IMR-90 (cell line): ENCODE measurements around the gene ZNF407. TPM values are rescaled to one million over a fixed set of nuclear protein-coding genes. Genes with fewer than 3 reads are reported as not detected.
A peak's percentile ranks its signal among the peaks of the same experiment; 100 is the strongest.

Experiments
- ATAC-seq: fragments of 200-7000 bp; cut with Tn5 transposase; 2 replicates; pipeline ENCODE4 v1.9.1; 2020; ENCODE audit warnings: low read depth, mild to moderate bottlenecking, moderate library complexity
- BruUV-seq: library from RNA; stranded (reverse); fragments of 400-500 nt; replicated peaks from 2 replicates; lab custom pipeline; 2021; lab: Mats Ljungman, UMichigan
- CTCF ChIA-PET: fragments of 300-600 bp; formaldehyde crosslinking; extraction: SDS; loops from one replicate; lab custom pipeline; 2021; ENCODE audit warnings: antibody characterized with exemption; lab: Yijun Ruan, JAX
- POLR2A ChIA-PET: fragments of 300-600 bp; sonication (Branson Sonifier 250); formaldehyde crosslinking; loops from one replicate; lab custom pipeline; 2022; ENCODE audit warnings: antibody characterized with exemption; ENCODE audit not compliant: unreplicated experiment; lab: Charles Lee
- DNase-seq: peaks from one replicate; pipeline ENCODE4 v3.0.0; 2013
- H2AFZ ChIP-seq: replicated peaks from 2 replicates; pipeline ENCODE3; 2013; ENCODE audit warnings: low read length, mild to moderate bottlenecking; ENCODE audit not compliant: poor library complexity
- H2AK5ac ChIP-seq: 2 replicates; pipeline ENCODE4 v1.6.1; 2013; ENCODE audit warnings: low read depth, low read length, inconsistent platforms
- H2AK9ac ChIP-seq: replicated peaks from 2 replicates; pipeline ENCODE3; 2013; ENCODE audit warnings: mild to moderate bottlenecking, low read depth, low read length, moderate library complexity; ENCODE audit not compliant: poor library complexity
- H2BK120ac ChIP-seq: 2 replicates; pipeline ENCODE4 v1.6.1; 2013; ENCODE audit warnings: low read depth, low read length, inconsistent platforms
- H2BK15ac ChIP-seq: 3 replicates; pipeline ENCODE4 v1.6.1; 2013; ENCODE audit warnings: low read depth, low read length, inconsistent platforms
- H2BK20ac ChIP-seq: 2 replicates; pipeline ENCODE4 v1.6.1; 2013; ENCODE audit warnings: low read depth, mild to moderate bottlenecking, inconsistent platforms, low read length, moderate library complexity
- H2BK5ac ChIP-seq: 2 replicates; pipeline ENCODE4 v1.6.1; 2013; ENCODE audit warnings: mild to moderate bottlenecking, low read depth, low read length, inconsistent platforms; ENCODE audit not compliant: poor library complexity, severe bottlenecking
- H3K14ac ChIP-seq: replicated peaks from 2 replicates; pipeline ENCODE4 v1.6.1; 2013; ENCODE audit warnings: low read depth, low read length, inconsistent platforms
- H3K18ac ChIP-seq: 2 replicates; pipeline ENCODE4 v1.6.1; 2013; ENCODE audit warnings: low read depth, low read length, control low read depth
- H3K23ac ChIP-seq: 2 replicates; pipeline ENCODE4 v1.6.1; 2013; ENCODE audit warnings: low read depth, low read length, inconsistent platforms
- H3K27ac ChIP-seq: 2 replicates; pipeline ENCODE4 v1.5.1; 2013; ENCODE audit warnings: mild to moderate bottlenecking, control low read depth, low read length; ENCODE audit not compliant: insufficient read depth
- H3K27me3 ChIP-seq: 2 replicates; pipeline ENCODE4 v1.6.1; 2013; ENCODE audit warnings: low read length; ENCODE audit not compliant: control insufficient read depth, insufficient read depth
- H3K36me3 ChIP-seq: 2 replicates; pipeline ENCODE4 v1.6.1; 2013; ENCODE audit warnings: low read length, mixed read lengths; ENCODE audit not compliant: control insufficient read depth, insufficient read depth
- H3K4ac ChIP-seq: 2 replicates; pipeline ENCODE4 v1.6.1; 2013; ENCODE audit warnings: low read depth, low read length, inconsistent platforms
- H3K4me1 ChIP-seq: 2 replicates; pipeline ENCODE4 v1.6.1; 2013; ENCODE audit warnings: low read length, mixed read lengths; ENCODE audit not compliant: control insufficient read depth, insufficient read depth
- H3K4me2 ChIP-seq: 2 replicates; pipeline ENCODE4 v1.6.1; 2013; ENCODE audit warnings: low read depth, mild to moderate bottlenecking, control low read depth, low read length, moderate library complexity
- H3K4me3 ChIP-seq: 2 replicates; pipeline ENCODE4 v1.5.1; 2013; ENCODE audit warnings: low read depth, mild to moderate bottlenecking, control low read depth, low read length, moderate library complexity; ENCODE audit not compliant: insufficient read depth
- H3K56ac ChIP-seq: 2 replicates; pipeline ENCODE4 v1.6.1; 2013; ENCODE audit warnings: low read length, inconsistent platforms; ENCODE audit not compliant: insufficient read depth; ENCODE audit errors: extremely low read depth
- H3K79me1 ChIP-seq, 2 experiments: 2 replicates each; pipeline ENCODE4 v1.6.1; 2013; ENCODE audit warnings: low read length in 2 of 2, inconsistent platforms in 1 of 2, low read depth in 1 of 2
- H3K9ac ChIP-seq: 2 replicates; pipeline ENCODE4 v1.6.1; 2013; ENCODE audit warnings: low read depth, low read length, control low read depth
- H3K9me1 ChIP-seq: 2 replicates; pipeline ENCODE4 v1.6.1; 2013; ENCODE audit warnings: low read length, inconsistent platforms; ENCODE audit not compliant: insufficient read depth
- H3K9me3 ChIP-seq: 2 replicates; pipeline ENCODE4 v1.6.1; 2013; ENCODE audit warnings: low read length; ENCODE audit not compliant: control insufficient read depth, insufficient read depth
- H4K20me1 ChIP-seq: 2 replicates; pipeline ENCODE4 v1.6.1; 2013; ENCODE audit warnings: low read length, inconsistent platforms; ENCODE audit not compliant: insufficient read depth
- H4K5ac ChIP-seq: 2 replicates; pipeline ENCODE4 v1.6.1; 2013; ENCODE audit warnings: mild to moderate bottlenecking, low read depth, low read length, control low read depth
- H4K8ac ChIP-seq, 2 experiments: 2 replicates each; pipeline ENCODE4 v1.6.1; 2013; ENCODE audit warnings: low read depth in 2 of 2, low read length in 2 of 2, control low read depth in 1 of 2, inconsistent platforms in 1 of 2
- H4K91ac ChIP-seq: 2 replicates; pipeline ENCODE4 v1.6.1; 2013; ENCODE audit warnings: low read depth, low read length, inconsistent platforms; ENCODE audit not compliant: insufficient read depth
- BHLHE40 ChIP-seq: fragments of 150-350 bp; IDR thresholded peaks from 2 replicates; pipeline ENCODE4 v1.6.1; 2016; ENCODE audit warnings: mild to moderate bottlenecking, low read depth, low read length
- CEBPB ChIP-seq: IDR thresholded peaks from 2 replicates; pipeline ENCODE4 v1.6.1; 2012; ENCODE audit warnings: low read depth, low read length, improper control_type of control experiment
- FOS ChIP-seq: fragments of 150-350 bp; IDR thresholded peaks from 2 replicates; pipeline ENCODE4 v1.6.1; 2016; ENCODE audit warnings: low read depth, low read length
- WGBS, 2 experiments: methylation state at CpG; one replicate each; pipeline versions ENCODE4 v1.1.5 to v1.1.7; 2013; ENCODE audit warnings: missing lambda C conversion rate in 2 of 2; ENCODE audit not compliant: insufficient read length in 1 of 2; ENCODE audit errors: extremely low coverage in 2 of 2; 5-methylcytosine and 5-hydroxymethylcytosine counted together
- dilution Hi-C: fragments of 300-500 bp; cut with HindIII; formaldehyde crosslinking; loops from one replicate; pipeline ENCODE4 v1.14.3; 2018; ENCODE audit warnings: low sequenced_read_pairs; ENCODE audit not compliant: unreplicated experiment
- in situ Hi-C: fragments of 300-500 bp; cut with MboI; formaldehyde crosslinking; loops from 3 replicates; pipeline ENCODE4 v1.14.3; 2019; ENCODE audit warnings: low sequenced_read_pairs, inconsistent platforms, mixed read lengths
- intact Hi-C: fragments of 100-400 bp; cut with micrococcal nuclease; formaldehyde crosslinking; loops from 2 replicates; pipeline ENCODE4 v1.10.0; 2022
- polyA plus RNA-seq, 3 experiments: library from polyadenylated mRNA; depleted of rRNA; stranded (reverse); fragments of >200 nt; gene quantifications; 2 replicates each; pipeline ENCODE4 v1.2.3, GENCODE V29; 2012; ENCODE audit warnings: low replicate concordance in 1 of 3
- total RNA-seq: library from RNA; depleted of rRNA; stranded (reverse); fragments of >200 nt; gene quantifications from 2 replicates; pipeline ENCODE4 v1.2.3, GENCODE V29; 2012

Gene ZNF407
- total and polyA plus RNA-seq, 2 of the 4 experiments (the other 2 are of a cell fraction): 3.1 to 20.1 TPM

DNA sequence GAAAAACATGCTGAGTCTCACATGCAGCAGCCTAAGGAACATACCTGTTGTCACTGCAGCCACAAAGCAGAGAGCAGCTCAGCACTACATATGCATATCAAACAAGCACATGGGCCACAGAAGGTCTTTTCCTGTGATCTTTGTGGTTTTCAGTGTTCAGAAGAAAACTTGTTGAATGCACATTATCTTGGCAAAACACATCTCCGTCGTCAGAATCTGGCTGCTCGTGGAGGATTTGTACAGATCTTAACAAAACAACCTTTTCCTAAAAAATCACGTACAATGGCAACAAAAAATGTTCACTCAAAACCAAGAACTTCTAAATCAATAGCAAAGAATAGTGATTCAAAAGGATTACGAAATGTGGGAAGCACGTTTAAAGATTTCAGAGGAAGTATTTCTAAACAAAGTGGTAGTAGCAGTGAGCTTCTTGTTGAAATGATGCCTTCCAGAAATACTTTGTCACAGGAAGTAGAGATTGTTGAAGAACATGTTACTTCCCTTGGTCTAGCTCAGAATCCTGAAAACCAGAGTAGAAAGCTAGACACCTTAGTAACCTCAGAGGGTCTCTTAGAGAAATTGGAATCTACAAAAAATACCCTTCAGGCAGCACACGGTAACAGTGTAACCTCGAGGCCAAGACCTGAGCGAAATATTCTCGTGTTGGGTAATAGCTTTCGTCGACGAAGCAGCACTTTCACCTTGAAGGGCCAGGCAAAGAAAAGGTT is 34.1 kb downstream of the ZNF407 start:
- H3K18ac ChIP-seq: peak overlapping the region; percentile 94
- peaks cover 14% of the 10 kb centered on the region for H3K9me1 ChIP-seq
- ChIA-PET CTCF (interaction anchor here (0.7 to 1.2 kb wide), 3 partner anchors 8 to 1768 kb away, joined by 3 to 5 read pairs (median 3); no protein-coding TSS in a partner anchor), POLR2A (interaction anchor here (0.8 kb wide), 1 partner anchor 34 kb away, joined by 4 read pairs; the partner anchor contains the start of gene ZNF407)
- in situ Hi-C loops: no loop called here
- 87% methylated on average over 3 of the region's 13 CpGs; no CpG with 5 or more reads in 1 of the 2 experiments for WGBS, 2 experiments
- H3K79me1 ChIP-seq: peaks cover 33 to 38% of the 10 kb centered on the region in 2 experiments; a peak in 3 of 4 replicates
- peak overlapping the region; percentile 85 for H2BK15ac ChIP-seq
- peak overlapping the region; percentile 2; the same call in 1 of the 2 replicates for H3K4me3 ChIP-seq
- DNase-seq (peak; percentile 92), ATAC-seq (peak; percentile 85)
- peaks cover 4% of the 10 kb centered on the region; the same call in 1 of the 2 replicates for H4K20me1 ChIP-seq
- TF ChIP-seq BHLHE40 (peak; percentile 89), FOS (no peak), CEBPB (peak; percentile 88)
- H3K23ac ChIP-seq: peak overlapping the region; percentile 55; the same call in 1 of the 2 replicates
- dilution Hi-C loops: no loop called here
- peak overlapping the region; percentile 73 for H2BK20ac ChIP-seq
- H3K27me3 ChIP-seq: no peaks in the 10 kb centered on the region
- H3K9me3 ChIP-seq: no peaks in the 10 kb centered on the region
- peak overlapping the region; percentile 67 for H3K56ac ChIP-seq
- H3K14ac ChIP-seq: peak overlapping the region; percentile 79
- H4K91ac ChIP-seq: peak overlapping the region; percentile 74
- peak overlapping the region; percentile 92 for H2BK5ac ChIP-seq
- peak overlapping the region; percentile 91 for H3K4ac ChIP-seq
- peak overlapping the region; percentile 98 for H3K27ac ChIP-seq
- H2AK9ac ChIP-seq: no peak overlapping the region
- intact Hi-C loops: no loop called here
- peaks cover 17% of the 10 kb centered on the region for H3K4me1 ChIP-seq
- H2AFZ ChIP-seq: no peak overlapping the region
- H3K4me2 ChIP-seq: peak overlapping the region; percentile 79
- peak overlapping the region; percentile 76 to 83 for H4K8ac ChIP-seq
- H3K36me3 ChIP-seq: peaks cover 8% of the 10 kb centered on the region
- peak overlapping the region; percentile 96 for H4K5ac ChIP-seq
- peak overlapping the region; percentile 92 for H2BK120ac ChIP-seq
- peak overlapping the region; percentile 77 for H2AK5ac ChIP-seq
- peak overlapping the region; percentile 35; the same call in 1 of the 2 replicates for H3K9ac ChIP-seq
- BruUV-seq: TSS peak; percentile 29
